Measurements from ENCODE around the gene THYN1. TPM values are rescaled to one million over a fixed set of nuclear protein-coding genes. Genes with fewer than 3 reads are reported as not detected.

THYN1 gene
- total and polyA plus RNA-seq, 2 of the 13 experiments (the other 11 are each of a cell fraction or from before 2014, with no cell fraction given), result 36.1 to 87.6 TPM

- no peak for TF ChIP-seq AHDC1 (CRISPR knock-in tag; IDR thresholded peaks at IDR 0.05; ENCODE audit: borderline replicate concordance)
- no peak for TF ChIP-seq ZNF841 (CRISPR knock-in tag; IDR thresholded peaks at IDR 0.05; ENCODE audit: borderline replicate concordance)
- TF ChIP-seq ATF4 (CRISPR knock-in tag; IDR thresholded peaks at IDR 0.05), result no peak; a peak in 1 of 4 replicates
- no peak for TF ChIP-seq LCORL (IDR thresholded peaks at IDR 0.05)
- TF ChIP-seq LCORL (CRISPR knock-in tag; IDR thresholded peaks at IDR 0.05), result 0 out of 2 replicates have a peak, but pooled peaks have one; percentile 79
- peak; percentile 77; the same call in 1 of the 2 replicates for TF ChIP-seq HDAC2 (CRISPR knock-in tag; IDR thresholded peaks at IDR 0.05)
- TF ChIP-seq ZNF737 (CRISPR knock-in tag; IDR thresholded peaks at IDR 0.05; ENCODE audit: borderline replicate concordance), result no peak
- peak; percentile 55; the same call in 1 of the 2 replicates for TF ChIP-seq FUBP1 (CRISPR knock-in tag; IDR thresholded peaks at IDR 0.05; ENCODE audit: borderline replicate concordance)
- TF ChIP-seq HCFC1 (IDR thresholded peaks at IDR 0.05; ENCODE audit: low read depth, low read length), result peak; percentile 97
- peak; percentile 87 for TF ChIP-seq ZGPAT (CRISPR knock-in tag; IDR thresholded peaks at IDR 0.05)
- TF ChIP-seq ZNF776 (CRISPR knock-in tag; IDR thresholded peaks at IDR 0.05), result peak; percentile 75; the same call in 1 of the 2 replicates
- no peak for TF ChIP-seq HOXA7 (CRISPR knock-in tag; IDR thresholded peaks at IDR 0.05)
- no peak for TF ChIP-seq FOXJ3 (CRISPR knock-in tag; IDR thresholded peaks at IDR 0.05; ENCODE audit: borderline replicate concordance)
- TF ChIP-seq ELF1 (CRISPR knock-in tag; IDR thresholded peaks at IDR 0.05), result peak; percentile 76
- TF ChIP-seq ZNF672 (CRISPR knock-in tag; IDR thresholded peaks at IDR 0.05), result no peak
- no peak for TF ChIP-seq ZNF644 (CRISPR knock-in tag; IDR thresholded peaks at IDR 0.05; ENCODE audit: low read depth)
- no peak; the same call in 1 of the 2 replicates for TF ChIP-seq ZNF430 (CRISPR knock-in tag; IDR thresholded peaks at IDR 0.05)
- peak; percentile 89; the same call in 1 of the 2 replicates for TF ChIP-seq IRF2 (CRISPR knock-in tag; IDR thresholded peaks at IDR 0.05)
- TF ChIP-seq ZNF292 (CRISPR knock-in tag; IDR thresholded peaks at IDR 0.05; ENCODE audit: borderline replicate concordance, low read depth), result peak; percentile 62; the same call in 1 of the 2 replicates
- peak; percentile 78; the same call in 1 of the 2 replicates for TF ChIP-seq SP4 (CRISPR knock-in tag; IDR thresholded peaks at IDR 0.05)
Measured at GRCh38 chr11:134253188-134253993, at the start of gene THYN1, which contains the start of gene ACAD8 (continued).
